GM23338 (cell line): ENCODE data around the gene LNX2.

ENCODE experiments used
- CTCF ChIP-seq, 2 experiments: fragments of 200-600 bp in 1 of 2; sonication (generic) in 1 of 2; conservative IDR thresholded peaks; 2 replicates each; pipeline versions ENCODE4 v1.5.1 to v1.6.1; 2016 to 2017; ENCODE audit warnings: antibody characterized with exemption in 2 of 2, low read depth in 2 of 2, mild to moderate bottlenecking in 2 of 2, moderate library complexity in 1 of 2
- ETS1 ChIP-seq: IDR thresholded peaks from 2 replicates; pipeline ENCODE4 v1.6.1; 2016; ENCODE audit warnings: antibody characterized with exemption
- EZH2 ChIP-seq: fragments of 200-600 bp; sonication (generic); IDR thresholded peaks from one replicate; pipeline ENCODE4 v1.8.0; 2017; ENCODE audit warnings: antibody characterized with exemption, mild to moderate bottlenecking, low read depth; ENCODE audit not compliant: unreplicated experiment
- EZH2phosphoT487 ChIP-seq: fragments of 200-600 bp; sonication (generic); IDR thresholded peaks from one replicate; pipeline ENCODE4 v1.8.1; 2018; ENCODE audit warnings: antibody characterized with exemption; ENCODE audit not compliant: unreplicated experiment
- JUNB ChIP-seq: IDR thresholded peaks from one replicate; pipeline ENCODE4 v1.6.1; 2016; ENCODE audit warnings: antibody characterized with exemption; ENCODE audit not compliant: unreplicated experiment
- POLR2AphosphoS5 ChIP-seq: IDR thresholded peaks from 2 replicates; pipeline ENCODE4 v1.6.1; 2016; ENCODE audit warnings: antibody characterized with exemption, low read depth
- REST ChIP-seq: IDR thresholded peaks from one replicate; pipeline ENCODE4 v1.6.1; 2018; ENCODE audit warnings: antibody characterized with exemption; ENCODE audit not compliant: unreplicated experiment
- ZNF114 ChIP-seq: fragments of 250-450 bp; sonication (Bioruptor Pico); IDR thresholded peaks from 2 replicates; pipeline ENCODE4 v1.5.0; 2020; ENCODE audit warnings: mild to moderate bottlenecking, moderate library complexity

GRCh38 chr13:27508802-27509201, 111.5 kb downstream of the LNX2 start:
- no peak for TF ChIP-seq EZH2
- TF ChIP-seq JUNB = no peak
- TF ChIP-seq CTCF (conservative IDR thresholded peaks at IDR 0.05; ENCODE audit: low read depth in 2 of 2) = no peak
- TF ChIP-seq EZH2phosphoT487 = no peak
- TF ChIP-seq POLR2AphosphoS5 = no peak
- no peak for TF ChIP-seq ZNF114 (CRISPR knock-in tag)
- no peak for TF ChIP-seq REST
- no peak for TF ChIP-seq ETS1
